Measurements from ENCODE around the gene TEKT1.

- no peak for TF ChIP-seq CTCF (conservative IDR thresholded peaks at IDR 0.05; ENCODE audit: low read depth in 2 of 2)
- no peak for TF ChIP-seq JUNB (IDR thresholded peaks at IDR 0.05; ENCODE audit: unreplicated experiment)
- no peak for TF ChIP-seq EZH2 (IDR thresholded peaks at IDR 0.05; ENCODE audit: low read depth, unreplicated experiment)
- TF ChIP-seq STAT1 (IDR thresholded peaks at IDR 0.05; ENCODE audit: unreplicated experiment), result no peak
- TF ChIP-seq, protein P1, sequence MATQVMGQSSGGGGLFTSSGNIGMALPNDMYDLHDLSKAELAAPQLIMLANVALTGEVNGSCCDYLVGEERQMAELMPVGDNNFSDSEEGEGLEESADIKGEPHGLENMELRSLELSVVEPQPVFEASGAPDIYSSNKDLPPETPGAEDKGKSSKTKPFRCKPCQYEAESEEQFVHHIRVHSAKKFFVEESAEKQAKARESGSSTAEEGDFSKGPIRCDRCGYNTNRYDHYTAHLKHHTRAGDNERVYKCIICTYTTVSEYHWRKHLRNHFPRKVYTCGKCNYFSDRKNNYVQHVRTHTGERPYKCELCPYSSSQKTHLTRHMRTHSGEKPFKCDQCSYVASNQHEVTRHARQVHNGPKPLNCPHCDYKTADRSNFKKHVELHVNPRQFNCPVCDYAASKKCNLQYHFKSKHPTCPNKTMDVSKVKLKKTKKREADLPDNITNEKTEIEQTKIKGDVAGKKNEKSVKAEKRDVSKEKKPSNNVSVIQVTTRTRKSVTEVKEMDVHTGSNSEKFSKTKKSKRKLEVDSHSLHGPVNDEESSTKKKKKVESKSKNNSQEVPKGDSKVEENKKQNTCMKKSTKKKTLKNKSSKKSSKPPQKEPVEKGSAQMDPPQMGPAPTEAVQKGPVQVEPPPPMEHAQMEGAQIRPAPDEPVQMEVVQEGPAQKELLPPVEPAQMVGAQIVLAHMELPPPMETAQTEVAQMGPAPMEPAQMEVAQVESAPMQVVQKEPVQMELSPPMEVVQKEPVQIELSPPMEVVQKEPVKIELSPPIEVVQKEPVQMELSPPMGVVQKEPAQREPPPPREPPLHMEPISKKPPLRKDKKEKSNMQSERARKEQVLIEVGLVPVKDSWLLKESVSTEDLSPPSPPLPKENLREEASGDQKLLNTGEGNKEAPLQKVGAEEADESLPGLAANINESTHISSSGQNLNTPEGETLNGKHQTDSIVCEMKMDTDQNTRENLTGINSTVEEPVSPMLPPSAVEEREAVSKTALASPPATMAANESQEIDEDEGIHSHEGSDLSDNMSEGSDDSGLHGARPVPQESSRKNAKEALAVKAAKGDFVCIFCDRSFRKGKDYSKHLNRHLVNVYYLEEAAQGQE (IDR thresholded peaks at IDR 0.05; ENCODE audit: unreplicated experiment), result no peak
- no peak for TF ChIP-seq EZH2phosphoT487 (IDR thresholded peaks at IDR 0.05; ENCODE audit: unreplicated experiment)
- no peak for TF ChIP-seq POLR2AphosphoS5 (IDR thresholded peaks at IDR 0.05; ENCODE audit: low read depth)
- no peak for TF ChIP-seq ZNF331 (CRISPR knock-in tag; IDR thresholded peaks at IDR 0.05; ENCODE audit: low read depth)
- TF ChIP-seq CREB1 (CRISPR knock-in tag; IDR thresholded peaks at IDR 0.05; ENCODE audit: low read depth), result no peak
- no peak for TF ChIP-seq NANOG (IDR thresholded peaks at IDR 0.05; ENCODE audit: borderline replicate concordance)
- TF ChIP-seq ETS1 (IDR thresholded peaks at IDR 0.05), result no peak
- TF ChIP-seq, protein P2, sequence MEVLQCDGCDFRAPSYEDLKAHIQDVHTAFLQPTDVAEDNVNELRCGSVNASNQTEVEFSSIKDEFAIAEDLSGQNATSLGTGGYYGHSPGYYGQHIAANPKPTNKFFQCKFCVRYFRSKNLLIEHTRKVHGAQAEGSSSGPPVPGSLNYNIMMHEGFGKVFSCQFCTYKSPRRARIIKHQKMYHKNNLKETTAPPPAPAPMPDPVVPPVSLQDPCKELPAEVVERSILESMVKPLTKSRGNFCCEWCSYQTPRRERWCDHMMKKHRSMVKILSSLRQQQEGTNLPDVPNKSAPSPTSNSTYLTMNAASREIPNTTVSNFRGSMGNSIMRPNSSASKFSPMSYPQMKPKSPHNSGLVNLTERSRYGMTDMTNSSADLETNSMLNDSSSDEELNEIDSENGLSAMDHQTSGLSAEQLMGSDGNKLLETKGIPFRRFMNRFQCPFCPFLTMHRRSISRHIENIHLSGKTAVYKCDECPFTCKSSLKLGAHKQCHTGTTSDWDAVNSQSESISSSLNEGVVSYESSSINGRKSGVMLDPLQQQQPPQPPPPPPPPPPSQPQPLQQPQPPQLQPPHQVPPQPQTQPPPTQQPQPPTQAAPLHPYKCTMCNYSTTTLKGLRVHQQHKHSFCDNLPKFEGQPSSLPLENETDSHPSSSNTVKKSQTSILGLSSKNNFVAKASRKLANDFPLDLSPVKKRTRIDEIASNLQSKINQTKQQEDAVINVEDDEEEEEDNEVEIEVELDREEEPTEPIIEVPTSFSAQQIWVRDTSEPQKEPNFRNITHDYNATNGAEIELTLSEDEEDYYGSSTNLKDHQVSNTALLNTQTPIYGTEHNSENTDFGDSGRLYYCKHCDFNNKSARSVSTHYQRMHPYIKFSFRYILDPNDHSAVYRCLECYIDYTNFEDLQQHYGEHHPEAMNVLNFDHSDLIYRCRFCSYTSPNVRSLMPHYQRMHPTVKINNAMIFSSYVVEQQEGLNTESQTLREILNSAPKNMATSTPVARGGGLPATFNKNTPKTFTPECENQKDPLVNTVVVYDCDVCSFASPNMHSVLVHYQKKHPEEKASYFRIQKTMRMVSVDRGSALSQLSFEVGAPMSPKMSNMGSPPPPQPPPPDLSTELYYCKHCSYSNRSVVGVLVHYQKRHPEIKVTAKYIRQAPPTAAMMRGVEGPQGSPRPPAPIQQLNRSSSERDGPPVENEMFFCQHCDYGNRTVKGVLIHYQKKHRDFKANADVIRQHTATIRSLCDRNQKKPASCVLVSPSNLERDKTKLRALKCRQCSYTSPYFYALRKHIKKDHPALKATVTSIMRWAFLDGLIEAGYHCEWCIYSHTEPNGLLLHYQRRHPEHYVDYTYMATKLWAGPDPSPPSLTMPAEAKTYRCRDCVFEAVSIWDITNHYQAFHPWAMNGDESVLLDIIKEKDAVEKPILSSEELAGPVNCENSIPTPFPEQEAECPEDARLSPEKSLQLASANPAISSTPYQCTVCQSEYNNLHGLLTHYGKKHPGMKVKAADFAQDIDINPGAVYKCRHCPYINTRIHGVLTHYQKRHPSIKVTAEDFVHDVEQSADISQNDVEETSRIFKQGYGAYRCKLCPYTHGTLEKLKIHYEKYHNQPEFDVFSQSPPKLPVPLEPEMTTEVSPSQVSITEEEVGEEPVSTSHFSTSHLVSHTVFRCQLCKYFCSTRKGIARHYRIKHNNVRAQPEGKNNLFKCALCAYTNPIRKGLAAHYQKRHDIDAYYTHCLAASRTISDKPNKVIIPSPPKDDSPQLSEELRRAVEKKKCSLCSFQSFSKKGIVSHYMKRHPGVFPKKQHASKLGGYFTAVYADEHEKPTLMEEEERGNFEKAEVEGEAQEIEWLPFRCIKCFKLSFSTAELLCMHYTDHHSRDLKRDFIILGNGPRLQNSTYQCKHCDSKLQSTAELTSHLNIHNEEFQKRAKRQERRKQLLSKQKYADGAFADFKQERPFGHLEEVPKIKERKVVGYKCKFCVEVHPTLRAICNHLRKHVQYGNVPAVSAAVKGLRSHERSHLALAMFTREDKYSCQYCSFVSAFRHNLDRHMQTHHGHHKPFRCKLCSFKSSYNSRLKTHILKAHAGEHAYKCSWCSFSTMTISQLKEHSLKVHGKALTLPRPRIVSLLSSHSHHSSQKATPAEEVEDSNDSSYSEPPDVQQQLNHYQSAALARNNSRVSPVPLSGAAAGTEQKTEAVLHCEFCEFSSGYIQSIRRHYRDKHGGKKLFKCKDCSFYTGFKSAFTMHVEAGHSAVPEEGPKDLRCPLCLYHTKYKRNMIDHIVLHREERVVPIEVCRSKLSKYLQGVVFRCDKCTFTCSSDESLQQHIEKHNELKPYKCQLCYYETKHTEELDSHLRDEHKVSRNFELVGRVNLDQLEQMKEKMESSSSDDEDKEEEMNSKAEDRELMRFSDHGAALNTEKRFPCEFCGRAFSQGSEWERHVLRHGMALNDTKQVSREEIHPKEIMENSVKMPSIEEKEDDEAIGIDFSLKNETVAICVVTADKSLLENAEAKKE (CRISPR knock-in tag; IDR thresholded peaks at IDR 0.05), result no peak
- no peak for TF ChIP-seq ZNF114 (CRISPR knock-in tag; IDR thresholded peaks at IDR 0.05)
Measured at GRCh38 chr17:6818938-6819337, 12.6 kb downstream of the TEKT1 start.

Data from GM23338 (cell line).